GM12875 (cell line): ENCODE measurements around the gene CALML3.

Source experiments
- H3K4me3 ChIP-seq: one replicate; pipeline ENCODE4 v1.5.1; 2011; ENCODE audit warnings: low read depth, low read length, control low read depth
- TF ChIP-seq, protein P1 (sequence below): IDR thresholded peaks from 2 replicates; pipeline ENCODE4 v1.5.1; 2011; ENCODE audit warnings: low read depth, mild to moderate bottlenecking, control low read depth, inconsistent platforms, low read length, moderate library complexity, borderline replicate concordance; ENCODE audit not compliant: insufficient read depth

The CALML3 gene

DNA sequence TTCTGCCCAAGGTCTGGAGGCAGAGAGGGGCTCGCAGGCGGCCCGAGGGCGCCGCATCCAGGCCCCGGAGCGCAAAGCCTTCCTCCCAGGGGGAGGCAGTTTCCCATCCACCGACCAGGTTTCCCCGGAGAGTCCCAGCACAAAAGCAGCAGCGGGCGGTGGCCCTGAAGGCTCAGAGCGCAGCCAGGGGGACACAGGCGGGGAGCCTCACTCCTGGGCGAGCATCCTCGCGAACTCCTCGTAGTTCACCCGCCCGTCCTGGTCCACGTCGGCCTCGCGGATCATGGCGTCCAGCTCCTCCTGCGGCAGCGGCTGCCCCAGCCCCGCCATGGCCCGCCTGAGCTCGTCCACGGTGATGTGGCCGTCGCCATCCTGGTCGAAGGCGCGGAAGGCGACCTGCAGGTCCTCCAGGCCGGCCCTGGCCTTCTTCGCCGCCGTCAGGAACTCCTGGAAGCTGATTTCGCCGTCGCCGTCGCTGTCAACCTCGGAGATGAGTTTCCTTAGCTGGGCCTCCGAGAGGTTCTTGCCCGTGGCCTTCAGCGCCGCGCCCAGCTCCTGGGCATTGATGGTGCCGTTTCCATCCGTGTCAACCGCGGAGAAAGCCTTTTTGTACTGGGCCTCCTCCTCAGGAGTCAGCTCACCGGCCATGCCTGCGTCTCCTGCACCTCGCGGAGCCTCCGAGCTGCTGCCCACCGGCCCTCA is 25.8 kb upstream of the CALML3 start:
- TF ChIP-seq, protein P1, sequence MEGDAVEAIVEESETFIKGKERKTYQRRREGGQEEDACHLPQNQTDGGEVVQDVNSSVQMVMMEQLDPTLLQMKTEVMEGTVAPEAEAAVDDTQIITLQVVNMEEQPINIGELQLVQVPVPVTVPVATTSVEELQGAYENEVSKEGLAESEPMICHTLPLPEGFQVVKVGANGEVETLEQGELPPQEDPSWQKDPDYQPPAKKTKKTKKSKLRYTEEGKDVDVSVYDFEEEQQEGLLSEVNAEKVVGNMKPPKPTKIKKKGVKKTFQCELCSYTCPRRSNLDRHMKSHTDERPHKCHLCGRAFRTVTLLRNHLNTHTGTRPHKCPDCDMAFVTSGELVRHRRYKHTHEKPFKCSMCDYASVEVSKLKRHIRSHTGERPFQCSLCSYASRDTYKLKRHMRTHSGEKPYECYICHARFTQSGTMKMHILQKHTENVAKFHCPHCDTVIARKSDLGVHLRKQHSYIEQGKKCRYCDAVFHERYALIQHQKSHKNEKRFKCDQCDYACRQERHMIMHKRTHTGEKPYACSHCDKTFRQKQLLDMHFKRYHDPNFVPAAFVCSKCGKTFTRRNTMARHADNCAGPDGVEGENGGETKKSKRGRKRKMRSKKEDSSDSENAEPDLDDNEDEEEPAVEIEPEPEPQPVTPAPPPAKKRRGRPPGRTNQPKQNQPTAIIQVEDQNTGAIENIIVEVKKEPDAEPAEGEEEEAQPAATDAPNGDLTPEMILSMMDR: no peak
- H3K4me3 ChIP-seq: no peak overlapping the region

DNA sequence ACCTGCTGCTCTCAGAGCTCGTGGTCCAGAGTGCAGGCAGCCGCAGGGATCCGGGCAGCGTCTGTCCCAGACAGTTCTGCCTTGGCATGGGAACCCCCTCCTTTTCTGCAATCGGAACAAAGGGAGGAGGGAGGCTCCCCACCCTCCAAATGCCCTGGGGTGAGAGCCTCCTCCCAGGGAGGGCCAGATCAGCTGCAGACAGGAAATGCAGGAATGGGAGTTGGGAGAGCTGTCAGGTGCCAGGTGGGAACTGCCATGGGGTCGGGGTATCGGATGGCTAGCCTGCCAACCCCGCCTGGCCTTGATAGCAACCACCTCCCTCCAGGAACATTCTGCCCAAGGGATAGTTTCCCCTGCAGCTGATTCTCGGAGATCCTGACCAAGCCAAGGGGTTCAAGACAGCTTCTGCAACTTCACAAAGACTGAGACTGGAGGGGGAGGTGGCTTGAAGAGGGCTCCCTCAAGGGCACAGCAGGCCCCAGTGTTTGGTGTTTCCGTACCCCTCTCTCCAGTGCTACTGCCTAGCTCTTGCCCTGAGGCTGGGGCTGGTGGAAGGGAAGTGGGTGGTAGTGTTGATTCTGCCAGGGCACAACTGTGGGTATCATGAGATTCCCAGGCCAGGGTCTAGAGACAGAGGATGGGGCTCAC is 25.1 kb upstream of the CALML3 start, which contains the start of gene CALML5:
TSS of gene CALML5 (minus strand) at position 78 of the 648 bp plus-strand sequence. CDS start 132 bp downstream, outside the sequence.
- TF ChIP-seq, protein P1: no peak
- no peak within 1 kb of the TSS for H3K4me3 ChIP-seq

GRCh38 chr10:5500162-5500670 is 24.5 kb upstream of the CALML3 start:
- TF ChIP-seq, protein P1: no peak
- H3K4me3 ChIP-seq: no peak overlapping the region

- TF ChIP-seq, protein P1: no peak
- no peak overlapping the region for H3K4me3 ChIP-seq
Measured at GRCh38 chr10:5500910-5501309, 23.9 kb upstream of the CALML3 start.

DNA sequence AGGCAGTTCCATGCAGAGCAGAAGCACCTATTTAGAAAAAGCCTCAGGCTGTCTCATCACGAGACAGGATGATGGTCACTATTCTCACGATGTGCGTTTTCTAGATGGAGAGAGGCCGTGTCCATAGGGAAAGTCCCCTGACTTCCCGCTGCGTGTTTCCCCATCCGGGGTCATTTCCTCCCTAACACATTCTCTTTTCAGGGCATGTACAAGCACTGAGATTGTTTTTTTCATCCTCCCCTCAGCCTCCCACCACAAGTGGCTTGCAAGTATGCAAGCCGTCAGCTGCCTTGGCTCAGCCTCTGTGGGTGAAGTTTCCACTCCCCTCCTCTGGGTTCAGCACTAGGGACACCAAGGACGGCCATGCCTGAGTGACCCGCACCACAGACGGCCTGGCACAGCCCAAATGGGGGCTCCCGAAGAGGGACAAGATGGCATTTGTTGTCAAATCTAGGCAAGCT is 22.7 kb upstream of the CALML3 start:
- TF ChIP-seq, protein P1: no peak
- no peak overlapping the region for H3K4me3 ChIP-seq

DNA sequence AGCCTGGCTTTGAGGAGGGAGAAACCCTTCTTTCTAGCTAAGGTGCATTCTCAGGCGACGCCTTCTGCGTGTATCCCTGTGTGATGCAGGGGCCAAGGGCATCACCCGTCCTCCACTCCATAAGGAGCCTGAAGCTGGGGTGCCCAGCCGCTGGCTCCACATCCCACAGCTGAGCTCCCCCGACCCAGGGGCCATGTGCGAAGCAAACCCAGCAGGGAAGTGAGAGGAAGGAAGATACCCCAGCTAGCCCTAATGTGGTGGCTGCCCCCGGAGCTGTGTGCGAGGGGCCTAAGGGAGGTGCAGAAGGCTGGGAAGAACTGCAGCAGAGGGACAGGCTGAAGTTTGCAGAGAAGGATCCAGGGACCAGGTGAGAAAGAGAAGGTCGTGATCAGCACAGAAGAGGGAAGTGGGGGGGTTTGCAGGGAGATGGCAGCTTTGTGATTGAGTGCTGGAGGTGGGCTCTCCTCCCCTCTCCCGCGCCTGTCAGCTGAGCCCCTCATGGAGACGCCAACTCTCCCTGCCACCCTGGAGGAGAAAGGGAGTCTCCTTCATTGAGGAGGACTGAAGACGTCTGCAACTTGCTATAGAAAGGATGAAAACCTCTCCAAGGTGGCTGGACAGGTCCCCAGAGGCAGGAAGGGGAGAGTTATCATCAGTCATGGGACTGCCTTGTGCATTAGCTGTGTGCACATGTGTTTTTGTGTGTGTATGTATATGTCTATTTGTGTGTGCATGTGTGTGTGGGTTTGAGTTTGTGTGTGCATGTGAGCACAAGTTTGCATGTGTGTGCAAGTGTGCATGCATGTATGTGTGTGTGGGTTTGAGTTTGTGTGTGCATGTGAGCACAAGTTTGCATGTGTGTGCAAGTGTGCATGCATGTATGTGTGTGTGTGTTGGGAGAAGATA is 21.9 kb upstream of the CALML3 start:
- H3K4me3 ChIP-seq: no peak overlapping the region
- TF ChIP-seq, protein P1: no peak
